Stomach (tissue), 9 donors: ENCODE measurements around the gene LTBR. TPM values are rescaled to one million over a fixed set of nuclear protein-coding genes. Genes with fewer than 3 reads are reported as not detected.

Experiments
- DNase-seq, 2 donors: peaks; one replicate each; pipeline versions ENCODE4 v3.0.0 to v3.0.0-alpha.2; 2013 to 2019
- H3K27ac ChIP-seq, 5 donors: fragments of 200-600 bp in 4 of 5; sonication (generic) in 4 of 5; one replicate each; pipeline ENCODE4 v1.5.1; 2013 to 2019; ENCODE audit warnings: mild to moderate bottlenecking in 1 of 5, moderate library complexity in 1 of 5
- H3K27me3 ChIP-seq, 3 donors: fragments of 200-600 bp; sonication (generic); one replicate each; pipeline ENCODE4 v1.5.1; 2017 to 2019; ENCODE audit warnings: mixed run types in 1 of 3
- H3K36me3 ChIP-seq, 4 donors: fragments of 200-600 bp; sonication (generic); 1 replicate in 3 of 4; 2 replicates in 1 of 4; pipeline ENCODE4 v1.5.1; 2016 to 2019
- H3K4me1 ChIP-seq, 4 donors: fragments of 200-600 bp; sonication (generic); one replicate each; pipeline ENCODE4 v1.5.1; 2016 to 2019
- H3K4me3 ChIP-seq, 4 donors: fragments of 200-600 bp; sonication (generic) in 3 of 4; one replicate each; pipeline ENCODE4 v1.5.1; 2016 to 2019; ENCODE audit warnings: mild to moderate bottlenecking in 1 of 4
- H3K9me3 ChIP-seq, 4 donors: fragments of 200-600 bp; sonication (generic); one replicate each; pipeline ENCODE4 v1.5.1; 2016 to 2019
- CTCF ChIP-seq, 7 experiments: fragments of 450-650 bp in 4 of 7; fragments of 200-600 bp in 3 of 7; sonication (generic) in 3 of 7; IDR thresholded peaks; one replicate each; pipeline ENCODE4 v1.5.1; 2016 to 2019; ENCODE audit warnings: antibody characterized with exemption in 7 of 7, control low read depth in 2 of 7, mild to moderate bottlenecking in 1 of 7
- EP300 ChIP-seq: sonication (generic); formaldehyde crosslinking; IDR thresholded peaks from one replicate; pipeline ENCODE4 v1.6.1; 2017; ENCODE audit warnings: antibody characterized with exemption
- POLR2A ChIP-seq, 4 donors: fragments of 450-650 bp; IDR thresholded peaks; one replicate each; pipeline ENCODE4 v1.6.1; 2016; ENCODE audit warnings: antibody characterized with exemption in 4 of 4, control low read depth in 2 of 4, mild to moderate bottlenecking in 1 of 4, moderate library complexity in 1 of 4
- POLR2AphosphoS5 ChIP-seq, 3 donors: sonication (generic); formaldehyde crosslinking; IDR thresholded peaks; one replicate each; pipeline ENCODE4 v1.6.1; 2016; ENCODE audit warnings: antibody characterized with exemption in 3 of 3
- WGBS, 5 donors: extraction: QIAGEN DNeasy Blood & Tissue Kit in 3 of 5; methylation state at CpG; one replicate each; pipeline versions ENCODE4 v1.1.5 to v1.1.7; 2013 to 2018; 5-methylcytosine and 5-hydroxymethylcytosine counted together
- intact Hi-C: fragments of 100-400 bp; cut with DNase I; formaldehyde crosslinking; loops from one replicate; pipeline ENCODE4 v1.15.1; 2023; ENCODE audit warnings: low total_unique reads
- polyA plus RNA-seq, 3 donors: library from polyadenylated mRNA; stranded (reverse); fragments of 200-250 nt; gene quantifications; one replicate each; pipeline ENCODE4 v1.2.3, GENCODE V29; 2013
- total RNA-seq, 5 donors: library from RNA; depleted of rRNA; stranded (reverse); fragments of >200 nt; gene quantifications; one replicate each; pipeline versions ENCODE4 v1.1.0 to v1.2.3, GENCODE V29; 2014 to 2016
- donor health status: healthy with polysubstance abuse.
- donor health status: Bipolar disorder and iron deficiency.
- donor health status: healthy.

The LTBR gene
- total and polyA plus RNA-seq, 8 donors = 27.5 to 471 (median 62.3) TPM

- H3K4me1 ChIP-seq = peaks cover 76 to 82% (median 78%) of the 10 kb centered on the region in 4 donors
- H3K27ac ChIP-seq = peak overlapping the region; percentile 95 to 99 (median 97)
- no peaks in the 10 kb centered on the region for H3K27me3 ChIP-seq
- TF ChIP-seq POLR2A (IDR thresholded peaks at IDR 0.05) (no peak), CTCF (IDR thresholded peaks at IDR 0.05) (no peak), POLR2AphosphoS5 (IDR thresholded peaks at IDR 0.05) (no peak), EP300 (no peak)
- H3K4me3 ChIP-seq = peak overlapping the region; percentile 75 to 92 (median 82)
- no peak for DNase-seq
- H3K36me3 ChIP-seq = peaks cover 0 to 8% (median 7%) of the 10 kb centered on the region in 4 donors
- no peaks in the 10 kb centered on the region for H3K9me3 ChIP-seq
- intact Hi-C loops = loop anchor here (10.0 kb wide), 1 partner anchor 46 kb away; the partner anchor contains the start of gene LTBR
- WGBS, 5 donors = 31 to 40% (median 35%) methylated on average over 3 of the region's 3 CpGs
These were observed 45.0 kb upstream of the LTBR start for GRCh38 chr12:6338955-6339354.

GRCh38 chr12:6340032-6340638 is 43.8 kb upstream of the LTBR start:
- Histone ChIP-seq H3K36me3 (no peaks in the 10 kb centered on the region), H3K9me3 (no peaks in the 10 kb centered on the region), H3K27ac (peak overlapping the region; percentile 95 to 99 (median 97)), H3K27me3 (no peaks in the 10 kb centered on the region), H3K4me3 (peak overlapping the region; percentile 75 to 92 (median 82)), H3K4me1 (peaks cover 65 to 79% (median 75%) of the 10 kb centered on the region in 4 donors)
- 1 to 4% (median 2%) methylated on average over 9 of the region's 9 CpGs for WGBS, 5 donors
- peak in 1 of 2 donors; percentile 78 for DNase-seq
- TF ChIP-seq POLR2A (IDR thresholded peaks at IDR 0.05) (peak in 2 of 4 donors; percentile 14 to 64), POLR2AphosphoS5 (IDR thresholded peaks at IDR 0.05) (peak in 2 of 3 donors; percentile 70 to 79), CTCF (IDR thresholded peaks at IDR 0.05) (no peak)
- intact Hi-C loops = no loop called here

- H3K27me3 ChIP-seq = no peaks in the 10 kb centered on the region
- peak in 1 of 2 donors; percentile 61 for DNase-seq
- no peak for TF ChIP-seq EP300
- TF ChIP-seq POLR2AphosphoS5 (IDR thresholded peaks at IDR 0.05) = no peak
- TF ChIP-seq POLR2A (IDR thresholded peaks at IDR 0.05) = no peak
- TF ChIP-seq CTCF (IDR thresholded peaks at IDR 0.05) = no peak
- no peaks in the 10 kb centered on the region for H3K9me3 ChIP-seq
- H3K27ac ChIP-seq = peak overlapping the region; percentile 95 to 99 (median 97)
- peaks cover 65 to 79% (median 75%) of the 10 kb centered on the region in 4 donors for H3K4me1 ChIP-seq
- H3K36me3 ChIP-seq = no peaks in the 10 kb centered on the region
- H3K4me3 ChIP-seq = peak overlapping the region; percentile 75 to 92 (median 82)
- intact Hi-C loops = no loop called here
- WGBS, 5 donors = 0 to 2% (median 2%) methylated on average over 15 of the region's 15 CpGs
These were observed 43.1 kb upstream of the LTBR start for GRCh38 chr12:6340745-6341416.

- H3K27ac ChIP-seq = peak within 1 kb of the TSS; percentile 95 to 99 (median 97)
- peaks cover 66 to 82% (median 76%) of the 10 kb centered on the region in 4 donors for H3K4me1 ChIP-seq
- DNase-seq = peak; percentile 75 to 93
- peak within 1 kb of the TSS; percentile 75 to 92 (median 82) for H3K4me3 ChIP-seq
- H3K27me3 ChIP-seq = no peaks in the 10 kb centered on the region
- peak; percentile 53 to 86 (median 75) for TF ChIP-seq POLR2AphosphoS5 (IDR thresholded peaks at IDR 0.05)
- TF ChIP-seq POLR2A (IDR thresholded peaks at IDR 0.05) = peak in 1 of 4 donors; percentile 53
- no peak for TF ChIP-seq CTCF (IDR thresholded peaks at IDR 0.05)
- no peak for TF ChIP-seq EP300
- no peaks in the 10 kb centered on the region for H3K9me3 ChIP-seq
- intact Hi-C loops = no loop called here
- H3K36me3 ChIP-seq = no peaks in the 10 kb centered on the region
- WGBS, 5 donors = 0 to 3% (median 1%) methylated on average over 17 to 21 of the region's 21 CpGs
These were observed 42.4 kb upstream of the LTBR start, which contains the start of gene TNFRSF1A for GRCh38 chr12:6341417-6342139. TSS of gene TNFRSF1A (minus strand) at chr12:6342076. CDS start at chr12:6341814, 262 bp downstream.
